ENCODE measurements around the gene NPAS2. TPM values are rescaled to one million over a fixed set of nuclear protein-coding genes. Genes with fewer than 3 reads are reported as not detected.

NPAS2 gene
- total and polyA plus RNA-seq, 4 donors, result 5.9 to 17.1 (median 10.4) TPM

DNA sequence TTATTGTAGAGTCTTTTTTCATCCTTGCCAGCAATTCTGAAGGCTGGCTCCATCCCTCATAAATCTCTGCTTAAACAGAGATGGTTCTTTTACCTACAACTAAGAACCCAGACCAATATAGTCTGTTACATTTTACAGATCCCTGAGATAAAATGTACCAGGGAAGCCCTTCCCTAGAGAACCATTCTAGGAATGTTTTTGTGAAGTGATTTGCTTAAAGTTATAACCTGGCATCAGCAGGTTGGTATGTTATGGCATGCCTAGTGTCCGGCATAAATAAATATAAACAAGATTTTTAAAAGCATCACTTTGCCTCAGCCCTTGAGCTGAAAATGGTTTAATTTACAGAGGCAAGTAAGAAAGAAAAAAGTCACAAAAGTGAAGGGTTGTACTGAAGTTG is 18.5 kb upstream of the NPAS2 start:
- Histone ChIP-seq H3K4me1 (ENCODE audit: control insufficient read depth in 5 of 5, insufficient read depth in 5 of 5, low read length in 5 of 5) (no peaks in the 10 kb centered on the region), H3K27ac (ENCODE audit: low read depth in 1 of 2, low read length in 1 of 2) (no peak overlapping the region), H3K36me3 (ENCODE audit: control insufficient read depth in 4 of 4, insufficient read depth in 4 of 4, low read length in 4 of 4) (no peaks in the 10 kb centered on the region), H3K4me3 (no peak overlapping the region), H3K27me3 (ENCODE audit: control insufficient read depth in 3 of 3, insufficient read depth in 3 of 3, low read length in 2 of 3) (no peaks in the 10 kb centered on the region), H3K9me3 (ENCODE audit: control insufficient read depth in 4 of 4, insufficient read depth in 3 of 4, low read length in 3 of 4) (no peaks in the 10 kb centered on the region), H3K9ac (ENCODE audit: insufficient read depth in 1 of 2, low read length in 2 of 2) (no peak overlapping the region)
- TF ChIP-seq CTCF (IDR thresholded peaks at IDR 0.05; ENCODE audit: control extremely low read depth, extremely low read depth), result no peak
- ATAC-seq (ENCODE audit: insufficient read depth, low FRiP score), result no peak
- 79 to 91% methylated on average over 1 of the region's 1 CpG for WGBS, 2 donors
- no peak for DNase-seq

GRCh38 chr2:100802066-100802465 is 17.9 kb upstream of the NPAS2 start:
- no peaks in the 10 kb centered on the region for H3K27me3 ChIP-seq (ENCODE audit: control insufficient read depth in 3 of 3, insufficient read depth in 3 of 3, low read length in 2 of 3)
- H3K4me3 ChIP-seq, result no peak overlapping the region
- WGBS, 2 donors, result 94% methylated on average over 9 of the region's 9 CpGs
- H3K4me1 ChIP-seq (ENCODE audit: control insufficient read depth in 5 of 5, insufficient read depth in 5 of 5, low read length in 5 of 5), result no peaks in the 10 kb centered on the region
- no peaks in the 10 kb centered on the region for H3K9me3 ChIP-seq (ENCODE audit: control insufficient read depth in 4 of 4, insufficient read depth in 3 of 4, low read length in 3 of 4)
- no peaks in the 10 kb centered on the region for H3K36me3 ChIP-seq (ENCODE audit: control insufficient read depth in 4 of 4, insufficient read depth in 4 of 4, low read length in 4 of 4)
- TF ChIP-seq CTCF (IDR thresholded peaks at IDR 0.05; ENCODE audit: control extremely low read depth, extremely low read depth), result no peak
- H3K27ac ChIP-seq (ENCODE audit: low read depth in 1 of 2, low read length in 1 of 2), result no peak overlapping the region
- ATAC-seq (ENCODE audit: insufficient read depth, low FRiP score) (no peak), DNase-seq (no peak)
- H3K9ac ChIP-seq (ENCODE audit: insufficient read depth in 1 of 2, low read length in 2 of 2), result no peak overlapping the region

GRCh38 chr2:100803334-100803733 is 16.6 kb upstream of the NPAS2 start:
- H3K4me3 ChIP-seq, result no peak overlapping the region
- H3K27me3 ChIP-seq (ENCODE audit: control insufficient read depth in 3 of 3, insufficient read depth in 3 of 3, low read length in 2 of 3), result no peaks in the 10 kb centered on the region
- TF ChIP-seq CTCF (IDR thresholded peaks at IDR 0.05; ENCODE audit: control extremely low read depth, extremely low read depth), result no peak
- no peak for DNase-seq
- H3K9ac ChIP-seq (ENCODE audit: insufficient read depth in 1 of 2, low read length in 2 of 2), result no peak overlapping the region
- WGBS, 2 donors, result 91 to 97% methylated on average over 6 of the region's 6 CpGs
- H3K4me1 ChIP-seq (ENCODE audit: control insufficient read depth in 5 of 5, insufficient read depth in 5 of 5, low read length in 5 of 5), result no peaks in the 10 kb centered on the region
- no peaks in the 10 kb centered on the region for H3K36me3 ChIP-seq (ENCODE audit: control insufficient read depth in 4 of 4, insufficient read depth in 4 of 4, low read length in 4 of 4)
- no peak for ATAC-seq (ENCODE audit: insufficient read depth, low FRiP score)
- H3K9me3 ChIP-seq (ENCODE audit: control insufficient read depth in 4 of 4, insufficient read depth in 3 of 4, low read length in 3 of 4), result no peaks in the 10 kb centered on the region
- no peak overlapping the region for H3K27ac ChIP-seq (ENCODE audit: low read depth in 1 of 2, low read length in 1 of 2)

DNA sequence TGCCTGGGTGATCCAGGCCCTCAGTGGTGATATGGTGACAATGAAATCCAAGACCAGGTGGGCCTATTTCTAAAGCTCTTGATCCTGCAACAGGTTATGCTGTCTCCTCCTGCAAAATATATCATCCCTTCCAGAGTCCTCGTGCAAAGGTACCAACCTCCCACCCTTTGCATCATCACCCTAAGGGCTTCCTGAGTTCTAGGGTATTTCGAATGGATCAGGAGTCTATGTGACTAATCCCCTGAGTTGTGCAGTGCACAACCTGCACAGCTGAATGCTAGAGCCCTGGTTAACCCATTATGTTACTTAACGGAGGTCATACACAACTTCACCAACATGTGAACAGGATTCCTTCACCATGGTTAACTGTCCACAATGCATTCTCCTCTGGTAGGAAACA is 13.4 kb upstream of the NPAS2 start:
- DNase-seq (no peak), ATAC-seq (ENCODE audit: insufficient read depth, low FRiP score) (no peak)
- no peak overlapping the region for H3K27ac ChIP-seq (ENCODE audit: low read depth in 1 of 2, low read length in 1 of 2)
- no peaks in the 10 kb centered on the region for H3K4me1 ChIP-seq (ENCODE audit: control insufficient read depth in 5 of 5, insufficient read depth in 5 of 5, low read length in 5 of 5)
- H3K9ac ChIP-seq (ENCODE audit: insufficient read depth in 1 of 2, low read length in 2 of 2), result no peak overlapping the region
- peaks cover 0 to 3% (median 0%) of the 10 kb centered on the region in 4 donors for H3K9me3 ChIP-seq (ENCODE audit: control insufficient read depth in 4 of 4, insufficient read depth in 3 of 4, low read length in 3 of 4)
- no peak overlapping the region for H3K4me3 ChIP-seq
- WGBS, 2 donors, result 85 to 88% methylated on average over 3 of the region's 3 CpGs
- H3K36me3 ChIP-seq (ENCODE audit: control insufficient read depth in 4 of 4, insufficient read depth in 4 of 4, low read length in 4 of 4), result no peaks in the 10 kb centered on the region
- peaks cover 0 to 3% (median 0%) of the 10 kb centered on the region in 3 donors for H3K27me3 ChIP-seq (ENCODE audit: control insufficient read depth in 3 of 3, insufficient read depth in 3 of 3, low read length in 2 of 3)
- TF ChIP-seq CTCF (IDR thresholded peaks at IDR 0.05; ENCODE audit: control extremely low read depth, extremely low read depth), result no peak
